ENCODE measurements around the gene ATP10A. TPM values are rescaled to one million over a fixed set of nuclear protein-coding genes. Genes with fewer than 3 reads are reported as not detected.

Gene ATP10A
- total and polyA plus RNA-seq, 2 of the 8 experiments (the other 6 are each of a cell fraction or from before 2014, with no cell fraction given), result 2.0 to 2.8 TPM

- Histone ChIP-seq H4K20me1 (replicated peaks in 1 of 2; ENCODE audit: control insufficient read depth in 1 of 2, insufficient read depth in 2 of 2, low read length in 2 of 2) (no peaks in the 10 kb centered on the region), H3K79me2 (ENCODE audit: control insufficient read depth in 1 of 2, insufficient read depth in 2 of 2, low read length in 2 of 2) (no peaks in the 10 kb centered on the region), H3K14ac (ENCODE audit: insufficient read length) (no peak overlapping the region), H2BK12ac (ENCODE audit: low read depth, low read length) (no peak overlapping the region), H4K5ac (ENCODE audit: insufficient read length, low read depth, low read length) (no peak overlapping the region), H2AFZ (ENCODE audit: low read length) (no peak overlapping the region), H4K8ac (ENCODE audit: extremely low read depth, insufficient read depth, low read length) (no peak overlapping the region), H3K23ac (ENCODE audit: insufficient read length) (no peak overlapping the region), H3K18ac (ENCODE audit: extremely low read depth, low read length) (no peak overlapping the region), H3K4me2 (ENCODE audit: insufficient read depth in 1 of 2, low read depth in 2 of 2, low read length in 2 of 2) (no peak overlapping the region), H3K56ac (replicated peaks; ENCODE audit: insufficient read length, low read depth, low read length) (no peak overlapping the region), H2BK5ac (ENCODE audit: low read depth, low read length) (no peak overlapping the region), H4K91ac (replicated peaks; ENCODE audit: insufficient read length, low read length) (no peak overlapping the region), H3K9ac (replicated peaks in 1 of 4; ENCODE audit: extremely low read depth in 1 of 4, low read depth in 3 of 4, low read length in 3 of 4) (no peak overlapping the region), H2AK5ac (ENCODE audit: low read depth, low read length) (no peak overlapping the region), H3K4me1 (replicated peaks in 1 of 4; ENCODE audit: control insufficient read depth in 3 of 4, insufficient read depth in 4 of 4, low read length in 3 of 4) (no peaks in the 10 kb centered on the region; a peak in 1 of 7 replicates), H3K9me3 (ENCODE audit: insufficient read depth in 2 of 2, low read depth in 1 of 2, low read length in 1 of 2) (no peaks in the 10 kb centered on the region), H3K79me1 (ENCODE audit: low read depth, low read length) (no peaks in the 10 kb centered on the region), H2BK15ac (ENCODE audit: low read length) (no peak overlapping the region), H3K4ac (replicated peaks; ENCODE audit: insufficient read length, low read depth, low read length) (no peak overlapping the region), H2BK120ac (replicated peaks; ENCODE audit: low read depth, low read length) (no peak overlapping the region), H3K36me3 (ENCODE audit: control insufficient read depth in 2 of 4, insufficient read depth in 4 of 4, low read length in 3 of 4) (no peaks in the 10 kb centered on the region), H3K4me3 (ENCODE audit: extremely low read depth in 1 of 4, insufficient read depth in 2 of 4, low read depth in 3 of 4, low read length in 4 of 4) (no peak overlapping the region), H3K27me3 (replicated peaks in 1 of 4; ENCODE audit: control insufficient read depth in 3 of 4, extremely low read depth in 1 of 4, insufficient read depth in 3 of 4, low read length in 3 of 4) (no peaks in the 10 kb centered on the region), H2BK20ac (ENCODE audit: low read length) (no peak overlapping the region), H3K23me2 (ENCODE audit: low read depth, low read length) (no peaks in the 10 kb centered on the region; the same call in 1 of the 2 replicates), H3K27ac (ENCODE audit: low read depth, low read length) (no peak overlapping the region)
- WGBS, 2 experiments (ENCODE audit: extremely low coverage in 1 of 2, insufficient coverage in 1 of 2, insufficient read length in 1 of 2, insufficient replicate concordance in 2 of 2, low coverage in 1 of 2, low lambda C conversion rate in 2 of 2, missing lambda C conversion rate in 1 of 2), result 92% methylated on average over 14 of the region's 14 CpGs; no CpG with 5 or more reads in 1 of the 2 experiments
- FAIRE-seq (no peak), DNase-seq (ENCODE audit: low read depth in 1 of 2, low spot score in 2 of 2) (no peak)
- POLR2A ChIA-PET (ENCODE audit: partially characterized antibody), result no interaction called here
- CTCF ChIA-PET (ENCODE audit: partially characterized antibody), result interaction anchor here (0.9 to 1.2 kb wide), 2 partner anchors 13 to 22 kb away, joined by 3 read pairs; no protein-coding TSS in a partner anchor
- no peak for TF ChIP-seq CBX5 (IDR thresholded peaks at IDR 0.05; ENCODE audit: low read depth, low read length)
- TF ChIP-seq HDAC2 (IDR thresholded peaks at IDR 0.05; ENCODE audit: borderline replicate concordance in 1 of 2, low read depth in 2 of 2, low read length in 2 of 2), result no peak
- TF ChIP-seq SRF (IDR thresholded peaks at IDR 0.05; ENCODE audit: low read depth, low read length), result no peak
- no peak for TF ChIP-seq E2F6 (IDR thresholded peaks at IDR 0.05)
- TF ChIP-seq CREB1 (IDR thresholded peaks at IDR 0.05), result no peak
- TF ChIP-seq, protein P1, sequence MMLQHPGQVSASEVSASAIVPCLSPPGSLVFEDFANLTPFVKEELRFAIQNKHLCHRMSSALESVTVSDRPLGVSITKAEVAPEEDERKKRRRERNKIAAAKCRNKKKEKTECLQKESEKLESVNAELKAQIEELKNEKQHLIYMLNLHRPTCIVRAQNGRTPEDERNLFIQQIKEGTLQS (IDR thresholded peaks at IDR 0.05; ENCODE audit: insufficient read depth, low read depth, low read length), result no peak
- no peak for TF ChIP-seq EP300 (IDR thresholded peaks at IDR 0.05; ENCODE audit: borderline replicate concordance in 1 of 2, low read depth in 2 of 2, low read length in 2 of 2)
- no peak for TF ChIP-seq ATF2 (IDR thresholded peaks at IDR 0.05; ENCODE audit: low read length)
Observed at GRCh38 chr15:25901811-25902605, 38.9 kb upstream of the ATP10A start.

All from H1 (cell line).